RWPE1 (cell line): Measurements from ENCODE around the gene PTPRQ.

ENCODE experiments used
- CTCF ChIA-PET: fragments of 350-600 bp; sonication (Branson Sonifier 250); formaldehyde crosslinking; extraction: SDS; loops from one replicate; lab custom pipeline; 2021; lab: Yijun Ruan, JAX
- POLR2A ChIA-PET: fragments of 400-600 bp; formaldehyde crosslinking; extraction: SDS; loops from one replicate; lab custom pipeline; 2020; ENCODE audit warnings: antibody characterized with exemption; ENCODE audit not compliant: low non-redundant PET; lab: Yijun Ruan, JAX
- DNase-seq: peaks from one replicate; pipeline ENCODE4 v3.0.0; 2012; ENCODE audit warnings: low spot score
- H3K27ac ChIP-seq: fragments of 450-650 bp; 2 replicates; pipeline ENCODE4 v1.5.1; 2017
- TF ChIP-seq, protein P1 (sequence below): fragments of 450-650 bp; conservative IDR thresholded peaks from 2 replicates; pipeline ENCODE4 v1.5.1; 2017; ENCODE audit warnings: low read depth, mild to moderate bottlenecking

The PTPRQ gene

DNA sequence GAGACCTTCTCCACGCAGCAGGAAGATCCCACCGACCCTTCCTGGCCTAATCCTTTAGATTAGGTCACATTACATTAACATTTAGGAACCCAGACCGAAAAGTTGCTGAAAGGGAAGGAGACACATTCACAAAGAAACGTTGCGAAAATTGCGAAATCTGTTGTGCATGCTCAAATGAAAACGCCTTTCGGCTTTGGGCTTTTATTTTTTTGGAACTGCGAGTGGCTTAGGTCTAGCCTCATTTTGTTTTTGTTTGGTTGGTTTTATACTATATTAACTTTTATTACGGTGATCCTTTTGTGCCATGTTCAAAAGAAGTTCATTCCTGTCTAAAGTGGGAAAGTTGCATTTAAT, 264.9 kb downstream of the PTPRQ start:
- TF ChIP-seq, protein P1, sequence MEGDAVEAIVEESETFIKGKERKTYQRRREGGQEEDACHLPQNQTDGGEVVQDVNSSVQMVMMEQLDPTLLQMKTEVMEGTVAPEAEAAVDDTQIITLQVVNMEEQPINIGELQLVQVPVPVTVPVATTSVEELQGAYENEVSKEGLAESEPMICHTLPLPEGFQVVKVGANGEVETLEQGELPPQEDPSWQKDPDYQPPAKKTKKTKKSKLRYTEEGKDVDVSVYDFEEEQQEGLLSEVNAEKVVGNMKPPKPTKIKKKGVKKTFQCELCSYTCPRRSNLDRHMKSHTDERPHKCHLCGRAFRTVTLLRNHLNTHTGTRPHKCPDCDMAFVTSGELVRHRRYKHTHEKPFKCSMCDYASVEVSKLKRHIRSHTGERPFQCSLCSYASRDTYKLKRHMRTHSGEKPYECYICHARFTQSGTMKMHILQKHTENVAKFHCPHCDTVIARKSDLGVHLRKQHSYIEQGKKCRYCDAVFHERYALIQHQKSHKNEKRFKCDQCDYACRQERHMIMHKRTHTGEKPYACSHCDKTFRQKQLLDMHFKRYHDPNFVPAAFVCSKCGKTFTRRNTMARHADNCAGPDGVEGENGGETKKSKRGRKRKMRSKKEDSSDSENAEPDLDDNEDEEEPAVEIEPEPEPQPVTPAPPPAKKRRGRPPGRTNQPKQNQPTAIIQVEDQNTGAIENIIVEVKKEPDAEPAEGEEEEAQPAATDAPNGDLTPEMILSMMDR, result no peak
- no peak for DNase-seq
- ChIA-PET POLR2A (no interaction called here), CTCF (no interaction called here)
- H3K27ac ChIP-seq, result no peak overlapping the region

DNA sequence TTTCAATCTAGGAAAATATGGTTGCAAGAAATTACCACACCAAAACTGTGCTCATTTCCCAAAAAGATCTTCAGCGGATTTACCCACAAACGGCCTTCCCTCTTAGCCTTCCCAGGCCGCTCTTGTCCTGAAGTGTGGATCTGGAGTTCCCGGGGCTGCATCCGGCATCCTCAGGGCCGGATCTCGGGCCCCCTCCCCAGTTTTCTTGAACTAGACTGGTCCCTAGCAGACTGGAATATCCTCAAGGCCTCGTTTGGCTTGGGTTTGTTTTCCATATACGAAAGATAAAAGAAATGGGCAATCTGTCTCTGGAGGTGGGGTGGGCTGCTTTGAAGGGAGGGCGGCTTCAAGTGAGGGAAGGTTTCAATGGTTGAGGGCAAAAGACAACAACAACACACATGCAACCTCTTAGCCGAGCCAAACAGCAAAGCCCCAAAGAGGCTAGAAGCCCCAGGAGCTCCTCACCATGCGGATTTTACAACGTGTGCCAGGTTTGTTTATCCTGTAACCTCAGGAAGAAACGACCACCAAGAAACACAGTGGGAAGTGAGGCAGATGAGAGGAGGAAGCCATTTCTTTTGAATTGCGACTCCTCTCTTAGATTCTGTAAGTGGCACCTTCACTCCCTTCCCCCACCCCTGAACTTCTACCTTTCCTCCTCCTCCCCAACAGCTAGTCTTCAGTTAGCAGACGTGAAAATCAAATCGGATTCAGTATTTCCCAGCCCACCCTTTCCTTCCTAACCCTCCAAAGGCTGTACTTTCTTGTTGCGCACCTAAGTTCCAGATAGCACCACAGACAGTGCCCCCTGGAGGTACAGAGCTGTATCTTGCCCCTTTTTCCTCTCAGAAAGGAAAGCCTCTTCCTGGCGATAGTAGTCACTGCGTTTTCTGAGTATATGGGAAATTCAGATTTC, 266.0 kb downstream of the PTPRQ start:
- no peak overlapping the region for H3K27ac ChIP-seq
- DNase-seq, result no peak
- TF ChIP-seq, protein P1, result no peak; the same call in 1 of the 2 replicates
- ChIA-PET CTCF (interaction anchor here (0.6 to 1.2 kb wide), 6 partner anchors 9 to 1254 kb away, joined by 3 to 5 read pairs (median 3); no protein-coding TSS in a partner anchor), POLR2A (no interaction called here)

DNA sequence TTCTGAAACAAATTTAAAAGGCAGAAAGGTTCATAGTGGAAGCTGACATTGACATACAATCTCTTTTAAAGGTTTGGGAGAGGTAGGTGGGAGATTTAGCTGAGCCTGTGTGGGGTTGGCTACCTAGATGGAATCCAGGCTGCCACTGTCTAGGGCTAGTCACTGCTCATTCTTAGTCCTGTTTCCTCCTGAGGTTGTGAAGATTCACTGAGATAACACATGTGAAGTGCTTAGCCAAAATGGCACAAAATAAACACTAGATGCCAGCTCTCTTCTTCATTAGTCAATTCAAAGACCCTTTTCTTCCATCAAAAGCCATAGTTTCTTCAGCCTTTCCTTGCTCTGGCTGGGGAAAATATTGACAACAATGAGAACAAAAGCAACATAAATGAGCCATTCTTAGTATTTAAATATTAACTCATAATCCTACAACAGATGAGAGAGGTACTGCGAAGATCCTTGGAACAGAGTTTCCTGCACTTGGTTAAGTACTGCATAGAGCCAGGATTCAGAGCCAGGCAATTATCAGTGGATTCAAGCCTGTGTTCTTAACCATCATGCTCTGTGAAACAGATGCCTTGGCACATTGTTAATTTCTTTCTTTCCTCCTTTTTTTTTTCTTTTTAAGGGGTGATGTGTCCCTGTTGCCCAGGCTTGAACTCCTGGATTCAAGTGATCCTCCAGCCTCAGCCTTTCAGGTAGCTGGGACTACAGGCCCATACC, 266.9 kb downstream of the PTPRQ start:
- TF ChIP-seq, protein P1, result no peak
- no peak overlapping the region for H3K27ac ChIP-seq
- ChIA-PET POLR2A (no interaction called here), CTCF (interaction anchor here (0.6 to 1.2 kb wide), 6 partner anchors 8 to 1253 kb away, joined by 3 to 5 read pairs (median 3); no protein-coding TSS in a partner anchor)
- DNase-seq, result no peak

DNA sequence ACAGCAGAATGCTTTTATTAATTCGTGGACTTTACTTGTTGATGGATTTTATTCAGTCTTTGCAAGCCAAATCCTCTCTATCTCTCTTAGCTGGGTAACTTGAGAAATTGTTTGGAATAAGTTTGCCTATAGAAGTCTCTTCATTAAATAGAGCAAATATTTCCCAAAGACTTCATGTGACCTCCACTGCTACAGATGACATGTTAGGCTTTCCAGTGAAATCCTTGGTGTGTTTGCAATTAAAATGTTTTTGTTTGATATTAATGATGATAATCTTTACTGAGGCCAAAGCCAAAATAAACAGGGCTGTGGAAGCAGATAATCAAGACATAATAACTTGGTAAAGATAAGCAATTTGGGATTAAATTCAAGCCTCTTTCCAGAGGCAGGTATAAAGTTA, 267.8 kb downstream of the PTPRQ start:
- ChIA-PET POLR2A (no interaction called here), CTCF (no interaction called here)
- DNase-seq, result no peak
- TF ChIP-seq, protein P1, result no peak
- no peak overlapping the region for H3K27ac ChIP-seq

DNA sequence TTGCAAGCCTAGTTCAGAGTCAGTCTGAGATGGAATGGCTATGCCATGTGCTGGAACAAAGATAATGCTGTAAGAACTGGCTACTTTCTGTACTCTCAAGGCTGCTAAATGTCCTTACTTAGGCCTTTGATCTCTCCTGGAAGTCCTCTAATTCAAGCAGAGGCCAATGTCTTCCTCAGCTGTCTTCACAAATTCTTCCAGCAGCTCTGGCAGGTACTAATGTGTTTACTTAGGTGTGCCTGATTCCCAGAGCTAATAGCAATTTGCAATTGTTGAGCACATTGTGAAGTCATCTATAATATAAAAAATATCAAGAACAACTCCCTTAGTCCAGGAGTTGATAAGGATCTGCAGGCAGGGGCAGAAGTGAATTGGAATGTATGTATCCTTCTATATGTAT, 268.8 kb downstream of the PTPRQ start:
- DNase-seq, result no peak
- POLR2A ChIA-PET, result no interaction called here
- CTCF ChIA-PET, result interaction anchor here (0.5 kb wide), 1 partner anchor 50 kb away, joined by 4 read pairs; no protein-coding TSS in a partner anchor
- H3K27ac ChIP-seq, result no peak overlapping the region
- TF ChIP-seq, protein P1, result no peak

DNA sequence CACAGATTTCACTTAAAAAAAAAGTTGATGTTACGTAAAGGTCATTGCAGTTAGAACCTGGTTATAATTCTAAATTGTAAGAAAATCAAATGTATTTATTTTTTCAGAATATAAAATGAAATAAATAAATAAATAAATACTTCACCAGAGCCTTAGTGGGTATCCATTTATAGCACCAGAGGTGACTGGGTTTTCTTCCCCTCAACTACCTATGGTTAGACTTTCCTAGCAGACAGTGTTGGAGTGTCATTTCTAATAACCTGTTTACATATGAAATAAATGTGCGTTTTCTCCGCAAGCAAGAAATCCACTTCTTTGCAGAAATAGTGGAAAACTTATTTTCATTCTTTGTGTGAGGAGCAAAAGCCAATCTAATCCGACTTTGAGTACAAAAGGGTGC, 269.4 kb downstream of the PTPRQ start:
- no peak overlapping the region for H3K27ac ChIP-seq
- ChIA-PET POLR2A (no interaction called here), CTCF (interaction anchor here (0.5 kb wide), 1 partner anchor 49 kb away, joined by 4 read pairs; no protein-coding TSS in a partner anchor)
- no peak for DNase-seq
- TF ChIP-seq, protein P1, result no peak
